Pancreas (tissue), 10 donors: ENCODE data around the gene FAM78A. TPM values are rescaled to one million over a fixed set of nuclear protein-coding genes. Genes with fewer than 3 reads are reported as not detected.

ENCODE experiments used
- ATAC-seq, 4 donors: fragments of 200-7000 bp; cut with Tn5 transposase; one replicate each; pipeline versions ENCODE4 v1.8.0 to v1.9.1; 2020; ENCODE audit warnings: mild to moderate bottlenecking in 4 of 4, moderate library complexity in 4 of 4
- DNase-seq, 6 donors: peaks; one replicate each; pipeline ENCODE4 v3.0.0-alpha.2; 2020
- FAIRE-seq: peaks from 2 replicates; lab custom pipeline; 2012; peaks lifted over from hg19 to GRCh38; lab: Jason Lieb, UNC
- H3K27ac ChIP-seq, 4 donors: fragments of 200-600 bp; sonication (generic); 1 replicate in 3 of 4; 2 replicates in 1 of 4; pipeline versions ENCODE4 v1.5.0 to v1.8.0; 2020
- H3K27me3 ChIP-seq, 4 donors: fragments of 200-600 bp; one replicate each; pipeline ENCODE4 v1.8.0; 2021
- H3K36me3 ChIP-seq, 3 donors: fragments of 200-600 bp; sonication (generic) in 1 of 3; one replicate each; pipeline versions ENCODE4 v1.5.0 to v1.8.0; 2020 to 2021
- H3K4me1 ChIP-seq, 3 donors: fragments of 200-600 bp; one replicate each; pipeline ENCODE4 v1.8.0; 2021
- H3K4me3 ChIP-seq, 4 donors: fragments of 200-600 bp; sonication (generic) in 2 of 4; one replicate each; pipeline versions ENCODE4 v1.5.0 to v1.8.0; 2020 to 2021
- H3K9me3 ChIP-seq, 4 donors: fragments of 200-600 bp; one replicate each; pipeline ENCODE4 v1.8.0; 2021
- CTCF ChIP-seq, 4 donors: fragments of 200-600 bp; sonication (generic) in 3 of 4; IDR thresholded peaks; one replicate each; pipeline versions ENCODE4 v1.5.0 to v1.8.0; 2021; ENCODE audit warnings: antibody characterized with exemption in 4 of 4
- WGBS, 2 donors: extraction: QIAGEN DNeasy Blood & Tissue Kit; methylation state at CpG; one replicate each; pipeline ENCODE4 v1.1.7; 2013; 5-methylcytosine and 5-hydroxymethylcytosine counted together
- intact Hi-C, 3 donors: fragments of 100-400 bp; cut with DNase I; formaldehyde crosslinking; loops; one replicate each; pipeline versions ENCODE4 v1.11.1 to v1.14.2; 2022
- polyA plus RNA-seq, 2 donors: library from polyadenylated mRNA; stranded (reverse); fragments of 200-250 nt; gene quantifications; one replicate each; pipeline ENCODE4 v1.2.3, GENCODE V29; 2013
- total RNA-seq, 6 donors: library from RNA; stranded (reverse); fragmentation: NEBNext Ultra II Directional in 4 of 6; extraction: Animal tissue kit (Norgen Biotek cat#: 25700) in 4 of 6; gene quantifications; one replicate each; pipeline versions ENCODE4 v1.2.1 to v1.2.4, GENCODE V29; 2021 to 2023
- donor health status: healthy with polysubstance abuse.
- donor health status: DM: no; HTN: no; CAD: no; lungs with moderate emphysema.
- donor health status: DM: no; HTN: no; CAD: no.
- donor health status: control.
- donor health status: control.
- donor health status: Bipolar disorder and iron deficiency.
- donor health status: DM: yes; HTN: yes; CAD: no.
- donor health status: DM: no; HTN: no; CAD: no.
- donor health status: DM: no; HTN: no; CAD: no.
- donor health status: DM: yes; HTN: yes; CAD: no.

FAM78A gene
- total RNA-seq (1 to 10 TPM in 3 of 6 donors, under 1 TPM in 3; 0.37 to 3.9 (median 0.93) TPM), polyA plus RNA-seq (under 1 TPM; 0.45 to 0.76 TPM)

DNA sequence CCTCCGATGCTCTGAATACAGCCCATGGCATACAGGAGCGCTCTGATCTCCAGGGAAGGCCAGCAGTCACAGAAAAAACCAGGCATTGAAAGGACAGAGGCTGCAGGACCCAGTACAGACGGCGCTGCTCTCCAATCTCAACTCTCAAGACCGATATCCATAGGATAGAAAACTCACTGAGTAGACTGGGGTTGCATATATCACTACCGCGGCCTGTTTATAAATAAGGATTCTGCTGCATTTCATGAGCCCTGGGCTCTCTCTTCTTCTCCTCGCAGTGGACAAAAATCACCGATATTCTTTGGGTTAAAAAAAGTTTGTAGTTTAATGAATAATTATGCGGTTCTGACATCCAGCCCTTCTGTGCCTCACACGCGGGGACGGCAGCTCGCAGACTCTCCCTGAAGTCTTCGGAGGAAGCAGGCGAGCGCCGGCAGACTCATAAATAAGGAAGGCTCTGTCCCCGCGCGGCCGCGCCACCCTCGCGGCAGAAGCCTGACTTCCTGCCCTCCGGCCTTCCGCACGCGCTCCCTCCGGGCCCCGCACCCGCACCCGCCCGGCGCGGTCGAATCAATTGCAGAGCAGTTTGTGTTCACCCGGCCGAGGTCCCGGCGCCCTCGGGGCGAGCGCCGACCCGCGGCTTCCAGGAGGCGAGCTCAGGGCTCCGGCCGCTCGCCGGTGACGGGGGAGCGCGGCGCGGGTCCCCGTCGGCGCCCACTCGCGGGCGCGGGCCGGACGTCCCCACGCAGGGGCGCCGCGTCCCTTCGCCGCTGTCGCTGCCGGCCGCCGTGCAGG is at the start of gene FAM78A:
FAM78A (minus strand) TSS at position 417 of the 795 bp plus-strand sequence; CDS start at position 86, 331 bp downstream.
- H3K27ac ChIP-seq = peak within 1 kb of the TSS in 2 of 4 donors; percentile 50 to 67
- no peaks in the 10 kb centered on the region for H3K9me3 ChIP-seq
- FAIRE-seq (no peak), ATAC-seq (no peak), DNase-seq (no peak)
- intact Hi-C loops = no loop called here
- WGBS, 2 donors = 21 to 23% methylated on average over 71 to 76 of the region's 76 CpGs
- no peaks in the 10 kb centered on the region for H3K36me3 ChIP-seq
- peak within 1 kb of the TSS; percentile 61 to 80 (median 63) for H3K4me3 ChIP-seq
- H3K27me3 ChIP-seq = no peaks in the 10 kb centered on the region
- H3K4me1 ChIP-seq = no peaks in the 10 kb centered on the region
- no peak for TF ChIP-seq CTCF (IDR thresholded peaks at IDR 0.05)

DNA sequence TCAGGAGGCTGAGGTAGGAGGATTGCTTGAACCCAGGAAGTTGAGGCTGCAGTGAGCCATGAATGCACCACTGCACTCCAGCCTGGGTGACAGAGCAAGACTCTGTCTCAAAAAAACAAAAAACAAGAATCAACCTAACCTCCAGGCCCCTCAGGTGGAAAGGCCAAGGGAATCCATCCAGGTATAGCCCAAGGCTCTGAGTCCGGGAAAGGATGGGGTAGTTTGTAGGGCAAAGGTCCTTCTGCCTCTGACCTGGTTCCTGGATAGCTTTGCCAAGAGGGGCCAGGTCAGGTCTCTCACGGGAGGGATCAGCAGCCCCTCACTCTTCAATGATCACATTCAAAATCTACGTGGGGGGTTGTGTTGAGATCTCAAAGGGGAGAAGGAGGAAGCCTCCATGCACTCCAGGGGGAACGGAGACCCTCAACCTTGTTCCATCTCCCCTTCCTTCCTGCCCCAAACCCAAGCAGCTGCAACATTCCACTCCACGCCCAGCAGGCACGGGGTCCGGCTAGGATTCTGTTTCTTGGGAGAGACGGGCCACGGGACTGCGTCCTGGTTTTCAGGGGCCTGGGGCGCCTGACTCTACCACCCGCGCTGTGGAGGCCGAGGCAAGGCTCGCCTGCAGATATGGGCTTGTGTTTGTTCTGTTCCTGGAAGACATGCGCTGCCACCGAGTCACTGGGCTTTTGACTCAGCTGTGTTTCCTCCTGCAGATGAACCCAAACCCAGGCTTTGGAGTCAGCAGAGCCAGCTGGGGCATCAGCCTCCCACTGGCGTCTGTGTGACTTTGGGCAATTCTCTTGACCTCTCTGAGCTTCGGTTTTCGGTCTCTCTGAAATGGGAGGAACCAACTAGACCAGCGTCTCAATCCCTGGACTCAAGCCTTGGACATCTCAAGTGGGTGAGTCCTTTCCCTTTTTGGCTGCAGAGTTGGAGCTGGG is 48.7 kb upstream of the FAM78A start:
- Histone ChIP-seq H3K4me1 (no peaks in the 10 kb centered on the region), H3K9me3 (no peaks in the 10 kb centered on the region), H3K36me3 (no peaks in the 10 kb centered on the region), H3K27me3 (no peaks in the 10 kb centered on the region), H3K27ac (no peak overlapping the region), H3K4me3 (no peak overlapping the region)
- TF ChIP-seq CTCF (IDR thresholded peaks at IDR 0.05) = no peak
- intact Hi-C loops = no loop called here
- peak in 2 of 6 donors; percentile 9 to 21 for DNase-seq
- WGBS, 2 donors = 91 to 92% methylated on average over 21 of the region's 21 CpGs
- no peak for FAIRE-seq
- no peak for ATAC-seq

- no peaks in the 10 kb centered on the region for H3K27me3 ChIP-seq
- intact Hi-C loops = no loop called here
- no peak for TF ChIP-seq CTCF (IDR thresholded peaks at IDR 0.05)
- H3K4me1 ChIP-seq = no peaks in the 10 kb centered on the region
- H3K27ac ChIP-seq = peak overlapping the region; percentile 23 to 54 (median 42)
- peak; percentile 94 to 99 (median 98) for ATAC-seq
- no peaks in the 10 kb centered on the region for H3K36me3 ChIP-seq
- peak; percentile 68 to 91 (median 74) for DNase-seq
- no peak for FAIRE-seq
- H3K9me3 ChIP-seq = no peaks in the 10 kb centered on the region
- WGBS, 2 donors = 27 to 35% methylated on average over 8 of the region's 8 CpGs
- H3K4me3 ChIP-seq = peak overlapping the region in 2 of 4 donors; percentile 13 to 26
Observed at GRCh38 chr9:131323629-131324028, 47.3 kb upstream of the FAM78A start.

- TF ChIP-seq CTCF (IDR thresholded peaks at IDR 0.05) = no peak
- FAIRE-seq = no peak
- no peaks in the 10 kb centered on the region for H3K9me3 ChIP-seq
- H3K4me3 ChIP-seq = no peak overlapping the region
- H3K27ac ChIP-seq = no peak overlapping the region
- 78 to 79% methylated on average over 19 of the region's 19 CpGs for WGBS, 2 donors
- peak in 2 of 6 donors; percentile 36 to 41 for DNase-seq
- H3K27me3 ChIP-seq = no peaks in the 10 kb centered on the region
- H3K4me1 ChIP-seq = no peaks in the 10 kb centered on the region
- intact Hi-C loops = no loop called here
- peak in 1 of 4 donors; percentile 17 for ATAC-seq
- no peaks in the 10 kb centered on the region for H3K36me3 ChIP-seq
Observed at GRCh38 chr9:131320031-131320685, 43.8 kb upstream of the FAM78A start.
